Peyer's patch (tissue), 4 donors: ENCODE measurements around the gene DNAH17. TPM values are rescaled to one million over a fixed set of nuclear protein-coding genes. Genes with fewer than 3 reads are reported as not detected.
"Not testable (repeated sequence)": the region's sequence is repeated elsewhere in the genome, so short reads cannot be mapped to it uniquely, and the experiment has no call there.

ENCODE experiments used
- DNase-seq, 3 donors: peaks; one replicate each; pipeline ENCODE4 v3.0.0-alpha.2; 2017 to 2019
- H3K27ac ChIP-seq, 4 donors: fragments of 200-600 bp; sonication (generic); one replicate each; pipeline ENCODE4 v1.5.1; 2016 to 2019
- H3K27me3 ChIP-seq, 2 donors: fragments of 200-600 bp; sonication (generic); one replicate each; pipeline ENCODE4 v1.5.1; 2019
- H3K36me3 ChIP-seq, 3 donors: fragments of 200-600 bp; sonication (generic); one replicate each; pipeline ENCODE4 v1.5.1; 2016 to 2019
- H3K4me1 ChIP-seq, 4 donors: fragments of 200-600 bp; sonication (generic); one replicate each; pipeline ENCODE4 v1.5.1; 2016 to 2019
- H3K4me3 ChIP-seq, 4 donors: fragments of 200-600 bp; sonication (generic); 1 replicate in 3 of 4; 2 replicates in 1 of 4; pipeline ENCODE4 v1.5.1; 2016 to 2019; ENCODE audit warnings: mild to moderate bottlenecking in 1 of 4
- H3K9me3 ChIP-seq, 4 donors: fragments of 200-600 bp; sonication (generic); one replicate each; pipeline ENCODE4 v1.5.1; 2016 to 2019; ENCODE audit warnings: mild to moderate bottlenecking in 1 of 4
- POLR2A ChIP-seq, 2 donors: fragments of 450-650 bp; IDR thresholded peaks; one replicate each; pipeline ENCODE4 v1.5.1; 2017; ENCODE audit warnings: antibody characterized with exemption in 2 of 2, mild to moderate bottlenecking in 2 of 2, moderate library complexity in 2 of 2
- total RNA-seq, 4 donors: library from RNA; depleted of rRNA; stranded (reverse); fragments of >200 nt; gene quantifications; one replicate each; pipeline ENCODE4 v1.1.0, GENCODE V29; 2016
- TF ChIP-seq, protein P1 (sequence below), 6 experiments: fragments of 450-650 bp in 4 of 6; fragments of 200-600 bp in 2 of 6; sonication (generic) in 1 of 6; IDR thresholded peaks; one replicate each; pipeline ENCODE4 v1.5.1; 2017 to 2019; ENCODE audit warnings: antibody characterized with exemption in 6 of 6, mild to moderate bottlenecking in 3 of 6, moderate library complexity in 1 of 6

DNAH17 gene
- total RNA-seq, 4 donors from 2014 or later = under 0.01 to 0.67 TPM; not detected in 2

DNA sequence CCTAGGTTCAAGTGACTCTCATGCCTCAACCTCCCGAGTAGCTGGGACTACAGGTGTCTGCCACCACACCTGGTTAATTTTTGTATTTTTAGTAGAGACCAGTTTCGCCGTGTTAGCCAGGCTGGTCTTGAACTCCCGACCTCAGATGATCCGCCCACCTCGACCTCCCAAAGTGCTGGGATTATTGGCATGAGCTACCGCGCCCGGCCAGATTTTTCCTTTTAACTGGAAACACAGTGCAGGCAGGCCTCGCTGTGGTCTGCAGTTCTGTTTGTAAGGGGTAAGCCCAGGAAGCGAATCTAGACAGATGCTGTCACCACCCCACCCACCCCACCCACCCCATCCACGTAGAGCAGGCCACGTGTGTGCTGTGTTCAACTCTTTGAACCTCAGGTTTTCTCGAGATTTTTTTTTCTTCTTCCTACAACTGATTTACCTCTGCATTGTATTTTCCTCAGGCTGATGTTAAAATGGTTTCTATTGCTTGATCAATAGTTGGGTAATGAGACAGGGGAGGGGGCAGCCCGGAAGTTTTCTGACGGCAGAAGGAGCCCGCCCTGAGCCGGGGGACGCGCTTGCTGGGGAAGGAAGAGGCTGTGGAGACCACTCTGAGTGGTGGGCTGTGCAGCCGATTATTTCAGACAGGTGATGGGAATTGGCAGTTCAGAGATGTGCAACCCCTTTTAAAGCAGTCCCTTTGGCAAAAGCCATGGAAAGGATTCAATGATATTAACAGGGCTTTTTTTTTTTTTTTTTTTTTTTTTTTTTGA lies 72.9 kb downstream of the DNAH17 start:
- Histone ChIP-seq H3K27ac (no peak overlapping the region), H3K9me3 (no peaks in the 10 kb centered on the region), H3K27me3 (no peaks in the 10 kb centered on the region), H3K4me1 (no peaks in the 10 kb centered on the region), H3K36me3 (no peaks in the 10 kb centered on the region), H3K4me3 (no peak overlapping the region)
- peak in 1 of 3 donors; percentile 9 for DNase-seq
- TF ChIP-seq, protein P1, sequence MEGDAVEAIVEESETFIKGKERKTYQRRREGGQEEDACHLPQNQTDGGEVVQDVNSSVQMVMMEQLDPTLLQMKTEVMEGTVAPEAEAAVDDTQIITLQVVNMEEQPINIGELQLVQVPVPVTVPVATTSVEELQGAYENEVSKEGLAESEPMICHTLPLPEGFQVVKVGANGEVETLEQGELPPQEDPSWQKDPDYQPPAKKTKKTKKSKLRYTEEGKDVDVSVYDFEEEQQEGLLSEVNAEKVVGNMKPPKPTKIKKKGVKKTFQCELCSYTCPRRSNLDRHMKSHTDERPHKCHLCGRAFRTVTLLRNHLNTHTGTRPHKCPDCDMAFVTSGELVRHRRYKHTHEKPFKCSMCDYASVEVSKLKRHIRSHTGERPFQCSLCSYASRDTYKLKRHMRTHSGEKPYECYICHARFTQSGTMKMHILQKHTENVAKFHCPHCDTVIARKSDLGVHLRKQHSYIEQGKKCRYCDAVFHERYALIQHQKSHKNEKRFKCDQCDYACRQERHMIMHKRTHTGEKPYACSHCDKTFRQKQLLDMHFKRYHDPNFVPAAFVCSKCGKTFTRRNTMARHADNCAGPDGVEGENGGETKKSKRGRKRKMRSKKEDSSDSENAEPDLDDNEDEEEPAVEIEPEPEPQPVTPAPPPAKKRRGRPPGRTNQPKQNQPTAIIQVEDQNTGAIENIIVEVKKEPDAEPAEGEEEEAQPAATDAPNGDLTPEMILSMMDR (IDR thresholded peaks at IDR 0.05) = no peak
- no peak for TF ChIP-seq POLR2A (IDR thresholded peaks at IDR 0.05)

DNA sequence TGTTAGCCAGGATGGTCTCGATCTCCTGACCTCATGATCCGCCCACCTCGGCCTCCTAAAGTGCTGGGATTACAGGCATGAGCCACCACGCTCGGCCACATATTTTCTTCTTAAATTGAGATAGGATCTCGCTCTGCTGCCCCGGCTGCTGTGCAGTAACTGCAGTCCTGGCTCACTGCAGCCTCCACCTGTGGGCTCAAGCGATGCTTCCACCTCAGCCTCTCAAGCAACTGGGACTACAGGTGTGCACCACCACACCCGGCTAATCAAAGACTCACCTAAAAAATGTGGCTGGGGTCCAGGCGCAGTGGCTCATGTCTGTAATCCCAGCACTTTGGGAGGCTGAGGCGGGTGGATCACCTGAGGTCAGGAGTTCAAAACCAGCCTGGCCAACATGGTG lies 73.8 kb downstream of the DNAH17 start:
- not testable (repeated sequence) for H3K27ac ChIP-seq, H3K27me3 ChIP-seq, H3K4me3 ChIP-seq, H3K36me3 ChIP-seq, H3K9me3 ChIP-seq, H3K4me1 ChIP-seq
- peak in 1 of 3 donors; percentile 28 for DNase-seq

DNA sequence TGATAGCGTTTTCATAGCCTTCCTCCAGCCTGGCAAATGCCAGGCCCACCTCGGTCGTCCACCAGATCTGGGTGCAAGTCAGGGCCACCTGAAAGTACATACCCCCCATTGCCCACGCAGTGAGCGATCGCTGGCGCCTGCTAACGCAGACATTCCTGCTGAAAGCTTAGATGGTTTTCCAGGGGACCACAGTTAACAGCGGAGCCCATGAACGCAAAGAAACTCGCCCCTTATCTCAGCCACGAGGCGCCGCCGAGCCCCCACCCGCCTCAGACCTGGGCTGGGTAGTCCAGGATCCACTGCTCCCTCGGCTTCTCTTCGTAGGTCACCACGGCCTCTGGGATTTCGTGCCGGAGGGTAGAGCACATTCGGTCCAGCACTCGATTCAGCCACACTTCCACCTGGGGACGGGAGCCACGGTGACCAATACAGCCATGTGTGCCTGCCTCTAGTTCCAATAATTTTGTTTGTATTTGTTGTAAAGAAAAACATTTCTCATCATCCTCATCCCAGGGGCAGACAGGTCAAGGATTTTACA lies 74.5 kb downstream of the DNAH17 start:
- DNase-seq = peak in 1 of 3 donors; percentile 10
- Histone ChIP-seq H3K4me1 (no peaks in the 10 kb centered on the region), H3K4me3 (no peak overlapping the region), H3K36me3 (no peaks in the 10 kb centered on the region), H3K9me3 (no peaks in the 10 kb centered on the region), H3K27me3 (no peaks in the 10 kb centered on the region), H3K27ac (no peak overlapping the region)
- no peak for TF ChIP-seq POLR2A (IDR thresholded peaks at IDR 0.05)
- TF ChIP-seq, protein P1 (IDR thresholded peaks at IDR 0.05) = no peak

DNA sequence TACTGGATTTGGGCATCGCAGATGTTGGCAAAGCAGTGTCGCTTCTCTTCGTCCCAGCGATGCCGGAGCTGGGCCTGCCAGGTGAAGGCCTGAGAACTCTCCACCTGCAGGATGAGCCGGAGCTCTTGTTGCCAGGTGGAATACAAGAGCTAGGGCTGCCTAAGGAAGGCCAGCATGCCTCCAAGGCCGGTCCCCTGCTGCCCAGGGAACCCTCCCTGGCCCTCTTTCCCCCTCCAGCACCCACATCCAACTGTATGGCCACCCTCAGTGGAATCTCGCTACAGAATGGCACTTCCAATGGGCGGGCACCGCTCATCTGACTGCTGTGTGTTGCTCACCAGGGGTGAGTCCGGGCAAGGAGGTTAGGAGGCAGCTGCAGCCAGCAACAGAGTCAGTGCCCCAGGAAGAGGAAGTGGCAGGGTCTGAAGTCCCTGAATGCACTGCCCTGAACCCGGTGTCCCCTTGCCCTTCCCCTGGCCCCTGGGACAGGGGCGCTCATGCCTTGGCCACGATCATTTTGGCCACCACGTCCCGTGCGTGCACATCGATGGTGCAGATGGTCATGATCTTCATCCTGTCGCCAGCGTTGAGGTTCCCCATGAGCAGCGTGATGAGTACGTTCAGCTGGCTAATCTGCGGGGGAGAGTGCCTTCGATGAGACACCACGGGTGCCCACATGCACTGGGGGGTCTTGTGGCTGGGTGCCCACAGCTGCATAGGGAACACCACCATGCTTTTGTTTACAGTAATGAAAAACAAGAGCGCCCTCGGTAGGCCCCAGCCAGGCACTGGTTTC lies 75.8 kb downstream of the DNAH17 start:
- no peaks in the 10 kb centered on the region for H3K4me1 ChIP-seq
- no peaks in the 10 kb centered on the region for H3K36me3 ChIP-seq
- no peaks in the 10 kb centered on the region for H3K9me3 ChIP-seq
- H3K27me3 ChIP-seq = no peaks in the 10 kb centered on the region
- DNase-seq = no peak
- TF ChIP-seq POLR2A (IDR thresholded peaks at IDR 0.05) = no peak
- TF ChIP-seq, protein P1 (IDR thresholded peaks at IDR 0.05) = no peak
- no peak overlapping the region for H3K27ac ChIP-seq
- H3K4me3 ChIP-seq = no peak overlapping the region

DNA sequence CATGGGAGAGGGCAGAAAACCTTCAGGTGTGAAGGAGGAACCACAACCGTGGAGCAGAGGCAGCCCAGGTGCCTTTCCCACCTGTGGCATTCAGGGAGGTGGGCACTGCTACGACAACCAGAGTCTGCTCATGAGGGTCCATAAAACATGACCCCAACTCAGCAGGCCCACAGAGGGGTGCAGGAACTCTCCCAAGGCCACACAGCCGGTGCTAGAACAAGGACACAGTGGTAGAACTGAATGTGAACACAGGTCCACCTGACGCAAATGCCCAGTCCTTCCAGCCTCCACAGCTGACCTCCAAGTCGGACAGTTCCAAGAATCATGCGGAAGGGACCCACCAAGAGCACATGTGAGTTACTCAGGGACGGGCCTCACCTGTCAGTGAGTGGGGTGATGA lies 76.4 kb downstream of the DNAH17 start:
- no peak overlapping the region for H3K4me3 ChIP-seq
- TF ChIP-seq, protein P1 (IDR thresholded peaks at IDR 0.05) = no peak
- TF ChIP-seq POLR2A (IDR thresholded peaks at IDR 0.05) = no peak
- H3K27me3 ChIP-seq = no peaks in the 10 kb centered on the region
- no peaks in the 10 kb centered on the region for H3K9me3 ChIP-seq
- no peak overlapping the region for H3K27ac ChIP-seq
- no peaks in the 10 kb centered on the region for H3K36me3 ChIP-seq
- no peak for DNase-seq
- no peaks in the 10 kb centered on the region for H3K4me1 ChIP-seq
